Measurements from ENCODE around the gene RNF103. TPM values are rescaled to one million over a fixed set of nuclear protein-coding genes. Genes with fewer than 3 reads are reported as not detected.

RNF103 gene
- total and polyA plus RNA-seq, 4 donors = 11.8 to 46.0 (median 19.4) TPM

GRCh38 chr2:86624267-86624547, 542 bp upstream of the RNF103 start:
- ATAC-seq (ENCODE audit: insufficient read depth, low FRiP score) (no peak), DNase-seq (peak in 2 of 3 donors; percentile 23 to 46)
- peak overlapping the region; percentile 72 to 89 for H3K9ac ChIP-seq (ENCODE audit: insufficient read depth in 1 of 2, low read length in 2 of 2)
- 94 to 95% methylated on average over 6 of the region's 6 CpGs for WGBS, 2 donors
- peaks cover under 1 to 3% (median 1%) of the 10 kb centered on the region in 4 donors for H3K36me3 ChIP-seq (ENCODE audit: control insufficient read depth in 4 of 4, insufficient read depth in 4 of 4, low read length in 4 of 4)
- H3K27me3 ChIP-seq (ENCODE audit: control insufficient read depth in 3 of 3, insufficient read depth in 3 of 3, low read length in 2 of 3) = no peaks in the 10 kb centered on the region
- no peak overlapping the region for H3K4me3 ChIP-seq
- no peak for TF ChIP-seq CTCF (IDR thresholded peaks at IDR 0.05; ENCODE audit: control extremely low read depth, extremely low read depth)
- peak overlapping the region; percentile 67 to 98 for H3K27ac ChIP-seq (ENCODE audit: low read depth in 1 of 2, low read length in 1 of 2)
- no peaks in the 10 kb centered on the region for H3K9me3 ChIP-seq (ENCODE audit: control insufficient read depth in 4 of 4, insufficient read depth in 3 of 4, low read length in 3 of 4)
- H3K4me1 ChIP-seq (ENCODE audit: control insufficient read depth in 5 of 5, insufficient read depth in 5 of 5, low read length in 5 of 5) = peaks cover 0 to 23% (median 6%) of the 10 kb centered on the region in 5 donors

- ATAC-seq (ENCODE audit: insufficient read depth, low FRiP score) = peak; percentile 61
- 1% methylated on average over 47 to 56 of the region's 56 CpGs for WGBS, 2 donors
These were observed 597 bp downstream of the RNF103 start for GRCh38 chr2:86623043-86623493.

GRCh38 chr2:86622519-86623042, 1.1 kb downstream of the RNF103 start:
- Histone ChIP-seq H3K9ac (ENCODE audit: insufficient read depth in 1 of 2, low read length in 2 of 2) (peak overlapping the region; percentile 69 to 95), H3K36me3 (ENCODE audit: control insufficient read depth in 4 of 4, insufficient read depth in 4 of 4, low read length in 4 of 4) (peaks cover 4 to 16% (median 11%) of the 10 kb centered on the region in 4 donors), H3K27ac (ENCODE audit: low read depth in 1 of 2, low read length in 1 of 2) (peak overlapping the region; percentile 98 to 100), H3K27me3 (ENCODE audit: control insufficient read depth in 3 of 3, insufficient read depth in 3 of 3, low read length in 2 of 3) (no peaks in the 10 kb centered on the region), H3K9me3 (ENCODE audit: control insufficient read depth in 4 of 4, insufficient read depth in 3 of 4, low read length in 3 of 4) (no peaks in the 10 kb centered on the region), H3K4me3 (peak overlapping the region; percentile 66), H3K4me1 (ENCODE audit: control insufficient read depth in 5 of 5, insufficient read depth in 5 of 5, low read length in 5 of 5) (peaks cover 0 to 19% (median 8%) of the 10 kb centered on the region in 5 donors)
- no peak for ATAC-seq (ENCODE audit: insufficient read depth, low FRiP score)
- peak in 2 of 3 donors; percentile 41 to 45 for DNase-seq
- TF ChIP-seq CTCF (IDR thresholded peaks at IDR 0.05; ENCODE audit: control extremely low read depth, extremely low read depth) = no peak
- WGBS, 2 donors = 0 to 1% methylated on average over 29 of the region's 29 CpGs

More at GRCh38 chr2:86623043-86623493, 597 bp downstream of the RNF103 start:
- no peak for TF ChIP-seq CTCF (IDR thresholded peaks at IDR 0.05; ENCODE audit: control extremely low read depth, extremely low read depth)
- Histone ChIP-seq H3K4me1 (ENCODE audit: control insufficient read depth in 5 of 5, insufficient read depth in 5 of 5, low read length in 5 of 5) (peaks cover 0 to 20% (median 8%) of the 10 kb centered on the region in 5 donors), H3K27me3 (ENCODE audit: control insufficient read depth in 3 of 3, insufficient read depth in 3 of 3, low read length in 2 of 3) (no peaks in the 10 kb centered on the region), H3K27ac (ENCODE audit: low read depth in 1 of 2, low read length in 1 of 2) (peak overlapping the region; percentile 98 to 100), H3K4me3 (peak overlapping the region; percentile 66), H3K36me3 (ENCODE audit: control insufficient read depth in 4 of 4, insufficient read depth in 4 of 4, low read length in 4 of 4) (peaks cover 3 to 12% (median 11%) of the 10 kb centered on the region in 4 donors), H3K9ac (ENCODE audit: insufficient read depth in 1 of 2, low read length in 2 of 2) (peak overlapping the region; percentile 69 to 71), H3K9me3 (ENCODE audit: control insufficient read depth in 4 of 4, insufficient read depth in 3 of 4, low read length in 3 of 4) (no peaks in the 10 kb centered on the region)
- DNase-seq = peak; percentile 61 to 71 (median 63)
